Measurements from ENCODE around the gene CLDN20. TPM values are rescaled to one million over a fixed set of nuclear protein-coding genes. Genes with fewer than 3 reads are reported as not detected.
A peak's percentile ranks its signal among the peaks of the same experiment; 100 is the strongest.

The CLDN20 gene
- total and polyA plus RNA-seq, 2 of the 4 experiments (the other 2 are of a cell fraction): not detected

DNA sequence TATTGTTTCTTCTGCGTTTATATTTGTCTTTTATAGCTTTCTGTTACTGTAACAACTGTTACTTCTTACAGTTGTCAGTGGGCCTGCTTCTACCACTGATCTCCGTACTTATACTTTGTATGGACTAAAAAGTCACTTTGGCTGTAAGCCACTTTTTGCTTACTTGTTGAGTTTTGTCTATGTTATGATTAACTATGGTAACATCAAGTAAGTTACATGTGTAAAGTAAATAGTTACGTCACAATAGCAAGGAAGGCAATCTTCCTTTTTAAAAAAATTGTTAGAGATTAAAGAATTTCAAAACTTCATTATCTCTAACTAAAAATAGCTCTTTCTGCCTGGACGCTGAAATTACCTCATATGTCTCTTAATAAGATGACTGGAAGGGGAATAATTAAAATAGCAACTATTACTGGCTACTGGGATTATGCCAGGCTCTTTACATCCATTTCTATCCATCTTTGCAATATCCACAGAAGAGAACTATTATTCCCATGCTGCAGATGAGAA, 39.6 kb downstream of the CLDN20 start:
- H3K4ac ChIP-seq (ENCODE audit: low read depth, low read length): no peak overlapping the region
- H4K8ac ChIP-seq (ENCODE audit: low read depth in 2 of 2, low read length in 2 of 2): no peak overlapping the region
- intact Hi-C loops (cut with micrococcal nuclease): no loop called here
- peaks cover 26 to 43% of the 10 kb centered on the region in 2 experiments for H3K79me1 ChIP-seq (ENCODE audit: low read depth in 1 of 2, low read length in 2 of 2)
- WGBS, 2 experiments (ENCODE audit: extremely low coverage in 2 of 2, insufficient read length in 1 of 2): no CpG with 5 or more reads among the region's 4 CpGs
- H3K9ac ChIP-seq (ENCODE audit: low read depth, low read length): no peak overlapping the region
- peaks cover 3% of the 10 kb centered on the region; the same call in 1 of the 2 replicates for H3K9me1 ChIP-seq (ENCODE audit: insufficient read depth, low read length)
- no peak overlapping the region for H3K56ac ChIP-seq (ENCODE audit: extremely low read depth, insufficient read depth, low read length)
- no peak overlapping the region for H2BK5ac ChIP-seq (ENCODE audit: low read depth, low read length, poor library complexity, severe bottlenecking)
- DNase-seq: peak; percentile 30
- no peaks in the 10 kb centered on the region for H3K27me3 ChIP-seq (ENCODE audit: control insufficient read depth, insufficient read depth, low read length)
- no peak overlapping the region for H2BK20ac ChIP-seq (ENCODE audit: low read depth, low read length)
- no peaks in the 10 kb centered on the region for H3K9me3 ChIP-seq (ENCODE audit: control insufficient read depth, insufficient read depth, low read length)
- H4K20me1 ChIP-seq (ENCODE audit: insufficient read depth, low read length): no peaks in the 10 kb centered on the region
- no peak overlapping the region for H2BK15ac ChIP-seq (ENCODE audit: low read depth, low read length)
- dilution Hi-C loops (cut with HindIII; ENCODE audit: low sequenced_read_pairs, unreplicated experiment): no loop called here
- no peak overlapping the region for H3K27ac ChIP-seq (ENCODE audit: insufficient read depth, low read length)
- peaks cover 5% of the 10 kb centered on the region; the same call in 1 of the 2 replicates for H3K36me3 ChIP-seq (ENCODE audit: control insufficient read depth, insufficient read depth, low read length)
- in situ Hi-C loops (cut with MboI; ENCODE audit: low sequenced_read_pairs): no loop called here
- no TSS peak for BruUV-seq (replicated peaks)
- H2AK5ac ChIP-seq (ENCODE audit: low read depth, low read length): no peak overlapping the region
- 0 out of 2 replicates have a peak, but pooled peaks cover 2% of the 10 kb centered on the region for H3K4me1 ChIP-seq (ENCODE audit: control insufficient read depth, insufficient read depth, low read length)
- H2AK9ac ChIP-seq (replicated peaks; ENCODE audit: low read depth, low read length, poor library complexity): no peak overlapping the region
- no peak overlapping the region for H3K14ac ChIP-seq (replicated peaks; ENCODE audit: low read depth, low read length)
- H4K91ac ChIP-seq (ENCODE audit: insufficient read depth, low read depth, low read length): no peak overlapping the region
- H4K5ac ChIP-seq (ENCODE audit: low read depth, low read length): no peak overlapping the region
- H3K18ac ChIP-seq (ENCODE audit: low read depth, low read length): no peak overlapping the region
- H2AFZ ChIP-seq (replicated peaks; ENCODE audit: low read length, poor library complexity): no peak overlapping the region
- H2BK120ac ChIP-seq (ENCODE audit: low read depth, low read length): no peak overlapping the region
- no peak overlapping the region for H3K4me2 ChIP-seq (ENCODE audit: low read depth, low read length)
- TF ChIP-seq SMC3 (IDR thresholded peaks at IDR 0.05; ENCODE audit: low read depth, low read length) (no peak), RFX5 (IDR thresholded peaks at IDR 0.05; ENCODE audit: low read depth, low read length) (no peak), MAFK (IDR thresholded peaks at IDR 0.05; ENCODE audit: low read depth, low read length) (no peak), MAZ (IDR thresholded peaks at IDR 0.05; ENCODE audit: borderline replicate concordance, low read depth, low read length) (no peak), POLR2A (IDR thresholded peaks at IDR 0.05; ENCODE audit: low read depth, low read length) (no peak), CEBPB (IDR thresholded peaks at IDR 0.05; ENCODE audit: low read depth, low read length) (peak; percentile 34; the same call in 1 of the 2 replicates), RCOR1 (IDR thresholded peaks at IDR 0.05; ENCODE audit: insufficient replicate concordance, low read length) (no peak), NFE2L2 (IDR thresholded peaks at IDR 0.05; ENCODE audit: low read depth, low read length) (no peak)
- TF ChIP-seq, protein P1, sequence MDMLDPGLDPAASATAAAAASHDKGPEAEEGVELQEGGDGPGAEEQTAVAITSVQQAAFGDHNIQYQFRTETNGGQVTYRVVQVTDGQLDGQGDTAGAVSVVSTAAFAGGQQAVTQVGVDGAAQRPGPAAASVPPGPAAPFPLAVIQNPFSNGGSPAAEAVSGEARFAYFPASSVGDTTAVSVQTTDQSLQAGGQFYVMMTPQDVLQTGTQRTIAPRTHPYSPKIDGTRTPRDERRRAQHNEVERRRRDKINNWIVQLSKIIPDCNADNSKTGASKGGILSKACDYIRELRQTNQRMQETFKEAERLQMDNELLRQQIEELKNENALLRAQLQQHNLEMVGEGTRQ (IDR thresholded peaks at IDR 0.05; ENCODE audit: low read depth, low read length): no peak
- POLR2A ChIA-PET (ENCODE audit: unreplicated experiment): no interaction called here
- H3K23ac ChIP-seq (ENCODE audit: low read depth, low read length): no peak overlapping the region
- CTCF ChIA-PET: no interaction called here
- no peak overlapping the region for H3K4me3 ChIP-seq (ENCODE audit: insufficient read depth, low read depth, low read length)
- no peak for ATAC-seq (ENCODE audit: low read depth)

Measured in IMR-90 (cell line).